Stomach (tissue), 9 donors: Measurements from ENCODE around the gene GOSR1. TPM values are rescaled to one million over a fixed set of nuclear protein-coding genes. Genes with fewer than 3 reads are reported as not detected.

Source experiments
- DNase-seq, 2 donors: peaks; one replicate each; pipeline versions ENCODE4 v3.0.0 to v3.0.0-alpha.2; 2013 to 2019
- H3K27ac ChIP-seq, 5 donors: fragments of 200-600 bp in 4 of 5; sonication (generic) in 4 of 5; one replicate each; pipeline ENCODE4 v1.5.1; 2013 to 2019; ENCODE audit warnings: mild to moderate bottlenecking in 1 of 5, moderate library complexity in 1 of 5
- H3K27me3 ChIP-seq, 3 donors: fragments of 200-600 bp; sonication (generic); one replicate each; pipeline ENCODE4 v1.5.1; 2017 to 2019; ENCODE audit warnings: mixed run types in 1 of 3
- H3K36me3 ChIP-seq, 4 donors: fragments of 200-600 bp; sonication (generic); 1 replicate in 3 of 4; 2 replicates in 1 of 4; pipeline ENCODE4 v1.5.1; 2016 to 2019
- H3K4me1 ChIP-seq, 4 donors: fragments of 200-600 bp; sonication (generic); one replicate each; pipeline ENCODE4 v1.5.1; 2016 to 2019
- H3K4me3 ChIP-seq, 4 donors: fragments of 200-600 bp; sonication (generic) in 3 of 4; one replicate each; pipeline ENCODE4 v1.5.1; 2016 to 2019; ENCODE audit warnings: mild to moderate bottlenecking in 1 of 4
- H3K9me3 ChIP-seq, 4 donors: fragments of 200-600 bp; sonication (generic); one replicate each; pipeline ENCODE4 v1.5.1; 2016 to 2019
- EP300 ChIP-seq: sonication (generic); formaldehyde crosslinking; IDR thresholded peaks from one replicate; pipeline ENCODE4 v1.6.1; 2017; ENCODE audit warnings: antibody characterized with exemption
- POLR2A ChIP-seq, 4 donors: fragments of 450-650 bp; IDR thresholded peaks; one replicate each; pipeline ENCODE4 v1.6.1; 2016; ENCODE audit warnings: antibody characterized with exemption in 4 of 4, control low read depth in 2 of 4, mild to moderate bottlenecking in 1 of 4, moderate library complexity in 1 of 4
- POLR2AphosphoS5 ChIP-seq, 3 donors: sonication (generic); formaldehyde crosslinking; IDR thresholded peaks; one replicate each; pipeline ENCODE4 v1.6.1; 2016; ENCODE audit warnings: antibody characterized with exemption in 3 of 3
- WGBS, 5 donors: extraction: QIAGEN DNeasy Blood & Tissue Kit in 3 of 5; methylation state at CpG; one replicate each; pipeline versions ENCODE4 v1.1.5 to v1.1.7; 2013 to 2018; 5-methylcytosine and 5-hydroxymethylcytosine counted together
- intact Hi-C: fragments of 100-400 bp; cut with DNase I; formaldehyde crosslinking; loops from one replicate; pipeline ENCODE4 v1.15.1; 2023; ENCODE audit warnings: low total_unique reads
- polyA plus RNA-seq, 3 donors: library from polyadenylated mRNA; stranded (reverse); fragments of 200-250 nt; gene quantifications; one replicate each; pipeline ENCODE4 v1.2.3, GENCODE V29; 2013
- total RNA-seq, 5 donors: library from RNA; depleted of rRNA; stranded (reverse); fragments of >200 nt; gene quantifications; one replicate each; pipeline versions ENCODE4 v1.1.0 to v1.2.3, GENCODE V29; 2014 to 2016
- TF ChIP-seq, protein P1 (sequence below), 7 experiments: fragments of 450-650 bp in 4 of 7; fragments of 200-600 bp in 3 of 7; sonication (generic) in 3 of 7; IDR thresholded peaks; one replicate each; pipeline ENCODE4 v1.5.1; 2016 to 2019; ENCODE audit warnings: antibody characterized with exemption in 7 of 7, control low read depth in 2 of 7, mild to moderate bottlenecking in 1 of 7
- donor health status: healthy with polysubstance abuse.
- donor health status: Bipolar disorder and iron deficiency.
- donor health status: healthy.

The GOSR1 gene
- total and polyA plus RNA-seq, 8 donors = 7.0 to 45.5 (median 13.0) TPM

DNA sequence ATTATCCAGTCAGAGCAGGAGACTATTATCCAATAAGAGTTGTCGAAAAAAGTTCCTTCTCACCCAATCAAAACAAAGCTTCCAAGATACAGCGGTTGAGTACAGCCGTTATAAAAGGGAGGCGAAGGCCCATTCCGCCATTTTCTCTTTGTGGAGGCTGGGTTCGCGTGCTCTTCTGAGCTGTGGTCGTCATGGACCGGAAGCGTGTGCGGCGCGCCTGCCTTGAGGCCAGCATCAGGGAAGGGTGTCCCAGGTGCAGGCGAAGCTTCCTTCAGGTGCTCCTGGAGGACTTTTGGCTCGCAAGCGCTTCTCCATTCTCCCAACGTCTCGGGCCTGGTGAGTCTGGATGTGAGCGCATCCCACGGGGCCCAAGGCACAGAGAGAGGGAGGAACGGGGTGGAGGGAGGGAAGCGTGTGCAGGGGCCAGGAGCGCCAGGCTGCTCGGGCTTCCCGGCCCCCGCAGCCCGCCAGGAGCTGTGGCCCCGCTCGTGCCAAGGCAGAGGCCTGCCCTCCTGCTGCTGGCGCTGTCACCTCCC lies 99.2 kb downstream of the GOSR1 start:
- H3K4me3 ChIP-seq = no peak overlapping the region
- no peak for DNase-seq
- TF ChIP-seq POLR2AphosphoS5 (IDR thresholded peaks at IDR 0.05) (no peak), POLR2A (IDR thresholded peaks at IDR 0.05) (no peak), EP300 (no peak)
- TF ChIP-seq, protein P1, sequence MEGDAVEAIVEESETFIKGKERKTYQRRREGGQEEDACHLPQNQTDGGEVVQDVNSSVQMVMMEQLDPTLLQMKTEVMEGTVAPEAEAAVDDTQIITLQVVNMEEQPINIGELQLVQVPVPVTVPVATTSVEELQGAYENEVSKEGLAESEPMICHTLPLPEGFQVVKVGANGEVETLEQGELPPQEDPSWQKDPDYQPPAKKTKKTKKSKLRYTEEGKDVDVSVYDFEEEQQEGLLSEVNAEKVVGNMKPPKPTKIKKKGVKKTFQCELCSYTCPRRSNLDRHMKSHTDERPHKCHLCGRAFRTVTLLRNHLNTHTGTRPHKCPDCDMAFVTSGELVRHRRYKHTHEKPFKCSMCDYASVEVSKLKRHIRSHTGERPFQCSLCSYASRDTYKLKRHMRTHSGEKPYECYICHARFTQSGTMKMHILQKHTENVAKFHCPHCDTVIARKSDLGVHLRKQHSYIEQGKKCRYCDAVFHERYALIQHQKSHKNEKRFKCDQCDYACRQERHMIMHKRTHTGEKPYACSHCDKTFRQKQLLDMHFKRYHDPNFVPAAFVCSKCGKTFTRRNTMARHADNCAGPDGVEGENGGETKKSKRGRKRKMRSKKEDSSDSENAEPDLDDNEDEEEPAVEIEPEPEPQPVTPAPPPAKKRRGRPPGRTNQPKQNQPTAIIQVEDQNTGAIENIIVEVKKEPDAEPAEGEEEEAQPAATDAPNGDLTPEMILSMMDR (IDR thresholded peaks at IDR 0.05) = no peak
- intact Hi-C loops = no loop called here
- WGBS, 5 donors = 88 to 91% (median 89%) methylated on average over 25 to 30 of the region's 30 CpGs
- H3K27me3 ChIP-seq = peaks cover 0 to 13% (median 0%) of the 10 kb centered on the region in 3 donors
- no peaks in the 10 kb centered on the region for H3K4me1 ChIP-seq
- no peaks in the 10 kb centered on the region for H3K36me3 ChIP-seq
- H3K27ac ChIP-seq = no peak overlapping the region
- no peaks in the 10 kb centered on the region for H3K9me3 ChIP-seq

Other genes with a start within 250 kb of the GOSR1 start
- gene SLC6A4, start 241.7 kb upstream of the GOSR1 start, total RNA-seq = under 1 TPM in 1 of 5 donors, not detected in 4; 0.18 TPM
- under 1 TPM in 1 of 3 donors, not detected in 2; 0.55 TPM for gene SLC6A4, start 241.7 kb upstream of the GOSR1 start, polyA plus RNA-seq
- gene BLMH, start 185.5 kb upstream of the GOSR1 start, total RNA-seq = 10 to 100 TPM in 3 of 5 donors, 1 to 10 TPM in 1, not detected in 1; 5.4 to 32.4 (median 28.4) TPM
- gene BLMH, start 185.5 kb upstream of the GOSR1 start, polyA plus RNA-seq = 10 to 100 TPM; 12.8 to 14.7 (median 14.4) TPM
- 1 to 10 TPM in 1 of 5 donors, not detected in 4; 1.1 TPM for gene TMIGD1, start 143.4 kb upstream of the GOSR1 start, total RNA-seq
- not detected for gene TMIGD1, start 143.4 kb upstream of the GOSR1 start, polyA plus RNA-seq
- 100 to 1,000 TPM in 1 of 5 donors, 10 to 100 TPM in 4; 19.8 to 278 (median 52.9) TPM for gene CPD, start 98.5 kb upstream of the GOSR1 start, total RNA-seq
- gene CPD, start 98.5 kb upstream of the GOSR1 start, polyA plus RNA-seq = 1 to 10 TPM; 4.1 to 8.0 (median 6.8) TPM